Esophagus muscularis mucosa (tissue), 4 donors: ENCODE measurements around the gene B9D1. TPM values are rescaled to one million over a fixed set of nuclear protein-coding genes. Genes with fewer than 3 reads are reported as not detected.

ENCODE experiments used
- DNase-seq: peaks from one replicate; pipeline ENCODE4 v3.0.0-alpha.2; 2017; ENCODE audit errors: extremely low spot score
- H3K27ac ChIP-seq, 4 donors: fragments of 200-600 bp; sonication (generic); replicated peaks in 1 of 4; 1 replicate in 3 of 4; 2 replicates in 1 of 4; pipeline ENCODE4 v1.5.1; 2016 to 2019; ENCODE audit warnings: mild to moderate bottlenecking in 1 of 4
- H3K27me3 ChIP-seq, 4 donors: fragments of 200-600 bp; sonication (generic); one replicate each; pipeline versions ENCODE4 v1.5.1 to v1.6.0; 2016 to 2019
- H3K36me3 ChIP-seq, 4 donors: fragments of 200-600 bp; sonication (generic); one replicate each; pipeline ENCODE4 v1.5.1; 2016 to 2019
- H3K4me1 ChIP-seq, 4 donors: fragments of 200-600 bp; sonication (generic); one replicate each; pipeline ENCODE4 v1.5.1; 2016 to 2019
- H3K4me3 ChIP-seq, 4 donors: fragments of 200-600 bp; sonication (generic); 1 replicate in 2 of 4; 2 replicates in 2 of 4; pipeline ENCODE4 v1.5.1; 2016 to 2019; ENCODE audit warnings: mild to moderate bottlenecking in 4 of 4, moderate library complexity in 1 of 4
- H3K9me3 ChIP-seq, 4 donors: fragments of 200-600 bp; sonication (generic); 1 replicate in 3 of 4; 2 replicates in 1 of 4; pipeline ENCODE4 v1.5.1; 2016 to 2019
- CTCF ChIP-seq, 3 experiments: fragments of 200-600 bp in 2 of 3; fragments of 450-650 bp in 1 of 3; sonication (generic) in 2 of 3; IDR thresholded peaks; one replicate each; pipeline ENCODE4 v1.5.1; 2017 to 2019; ENCODE audit warnings: antibody characterized with exemption in 3 of 3, mild to moderate bottlenecking in 2 of 3, moderate library complexity in 1 of 3
- EP300 ChIP-seq: sonication (generic); formaldehyde crosslinking; IDR thresholded peaks from one replicate; pipeline ENCODE4 v1.6.1; 2017; ENCODE audit warnings: antibody characterized with exemption
- POLR2A ChIP-seq: fragments of 450-650 bp; IDR thresholded peaks from one replicate; pipeline ENCODE4 v1.6.1; 2017; ENCODE audit warnings: antibody characterized with exemption, moderate library complexity, mild to moderate bottlenecking, low read depth
- POLR2AphosphoS5 ChIP-seq, 2 donors: sonication (generic); formaldehyde crosslinking; IDR thresholded peaks; one replicate each; pipeline ENCODE4 v1.6.1; 2017; ENCODE audit warnings: antibody characterized with exemption in 2 of 2
- WGBS: methylation state at CpG from one replicate; pipeline ENCODE4 v1.1.5; 2018; 5-methylcytosine and 5-hydroxymethylcytosine counted together
- intact Hi-C: fragments of 100-400 bp; cut with DNase I; formaldehyde crosslinking; loops from one replicate; pipeline ENCODE4 v1.15.1; 2023
- total RNA-seq, 4 donors: library from RNA; depleted of rRNA; stranded (reverse); fragments of >200 nt; gene quantifications; one replicate each; pipeline versions ENCODE4 v1.1.0 to v1.2.1, GENCODE V29; 2016

B9D1 gene
- total RNA-seq, 4 donors from 2014 or later, result 9.5 to 13.8 (median 9.9) TPM

DNA sequence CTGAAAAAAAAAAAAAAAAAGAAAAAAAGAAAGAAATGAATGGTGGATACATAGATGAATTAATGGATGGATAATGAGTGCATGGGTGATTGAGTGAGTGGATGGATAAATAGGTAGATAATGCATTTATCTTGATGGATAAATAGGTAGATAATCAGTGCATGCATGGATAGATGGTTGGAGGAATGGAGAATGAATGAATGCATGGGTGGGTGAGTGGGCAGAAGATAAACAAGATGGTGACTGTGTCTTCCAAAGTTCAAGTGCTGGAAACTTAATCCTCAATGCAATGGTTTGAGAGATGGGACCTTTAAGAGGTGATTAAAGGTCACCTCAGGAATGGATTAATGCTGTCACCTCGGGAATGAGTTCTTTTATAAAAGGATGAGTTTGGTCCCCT, 41.7 kb upstream of the B9D1 start:
- TF ChIP-seq POLR2A (no peak), CTCF (IDR thresholded peaks at IDR 0.05) (no peak), EP300 (no peak), POLR2AphosphoS5 (IDR thresholded peaks at IDR 0.05) (no peak)
- Histone ChIP-seq H3K27ac (no peak overlapping the region), H3K4me3 (no peak overlapping the region), H3K36me3 (no peaks in the 10 kb centered on the region), H3K4me1 (peaks cover 0 to 27% (median 24%) of the 10 kb centered on the region in 4 donors), H3K27me3 (no peaks in the 10 kb centered on the region), H3K9me3 (no peaks in the 10 kb centered on the region)
- DNase-seq, result no peak
- WGBS, result 60% methylated on average over 1 of the region's 1 CpG
- intact Hi-C loops, result no loop called here

DNA sequence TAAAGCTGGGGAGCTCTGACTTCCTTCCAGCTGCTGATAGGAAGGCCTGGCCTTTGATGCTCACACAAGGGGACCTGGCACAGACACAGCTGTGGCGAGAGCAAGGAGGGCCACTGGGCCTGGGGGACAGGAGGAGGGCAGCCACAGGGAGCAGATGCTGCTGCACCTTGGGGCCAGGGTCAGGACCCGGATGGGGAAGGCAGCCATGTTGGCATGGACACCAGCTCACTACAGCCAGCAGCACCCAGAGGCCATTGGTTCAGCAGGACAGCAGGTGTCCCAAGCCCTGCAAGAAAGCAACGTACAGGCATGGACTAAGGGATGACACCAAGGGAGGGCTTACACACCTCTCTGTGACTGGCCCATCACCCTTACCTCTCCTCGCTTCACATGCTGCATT, 40.5 kb upstream of the B9D1 start:
- 97% methylated on average over 4 of the region's 4 CpGs for WGBS
- Histone ChIP-seq H3K27me3 (no peaks in the 10 kb centered on the region), H3K27ac (no peak overlapping the region), H3K4me1 (peaks cover 7 to 39% (median 36%) of the 10 kb centered on the region in 4 donors), H3K4me3 (no peak overlapping the region), H3K36me3 (no peaks in the 10 kb centered on the region), H3K9me3 (no peaks in the 10 kb centered on the region)
- TF ChIP-seq POLR2A, result no peak
- TF ChIP-seq EP300, result no peak
- no peak for TF ChIP-seq CTCF (IDR thresholded peaks at IDR 0.05)
- no peak for TF ChIP-seq POLR2AphosphoS5 (IDR thresholded peaks at IDR 0.05)
- DNase-seq, result no peak
- intact Hi-C loops, result no loop called here

- peaks cover 13 to 45% (median 42%) of the 10 kb centered on the region in 4 donors for H3K4me1 ChIP-seq
- 78% methylated on average over 1 of the region's 1 CpG for WGBS
- H3K27me3 ChIP-seq, result no peaks in the 10 kb centered on the region
- intact Hi-C loops, result no loop called here
- TF ChIP-seq EP300, result no peak
- TF ChIP-seq POLR2A, result no peak
- no peak for TF ChIP-seq POLR2AphosphoS5 (IDR thresholded peaks at IDR 0.05)
- no peak for TF ChIP-seq CTCF (IDR thresholded peaks at IDR 0.05)
- H3K9me3 ChIP-seq, result no peaks in the 10 kb centered on the region
- DNase-seq, result no peak
- no peaks in the 10 kb centered on the region for H3K36me3 ChIP-seq
- H3K27ac ChIP-seq, result no peak overlapping the region
- no peak overlapping the region for H3K4me3 ChIP-seq
Measured at GRCh38 chr17:19402171-19402570, 39.6 kb upstream of the B9D1 start.

GRCh38 chr17:19401321-19402010, 38.9 kb upstream of the B9D1 start:
- Histone ChIP-seq H3K9me3 (no peaks in the 10 kb centered on the region), H3K4me3 (no peak overlapping the region), H3K27me3 (no peaks in the 10 kb centered on the region), H3K36me3 (no peaks in the 10 kb centered on the region), H3K27ac (no peak overlapping the region), H3K4me1 (peaks cover 13 to 45% (median 42%) of the 10 kb centered on the region in 4 donors)
- intact Hi-C loops, result no loop called here
- 90% methylated on average over 6 of the region's 8 CpGs for WGBS
- DNase-seq, result no peak
- TF ChIP-seq CTCF (IDR thresholded peaks at IDR 0.05) (no peak), POLR2AphosphoS5 (IDR thresholded peaks at IDR 0.05) (no peak), POLR2A (no peak), EP300 (no peak)
